PC-9 (cell line): ENCODE measurements around the gene UIMC1. TPM values are rescaled to one million over a fixed set of nuclear protein-coding genes. Genes with fewer than 3 reads are reported as not detected.

Experiments used
- BruUV-seq: library from RNA; stranded (reverse); fragments of 400-500 nt; replicated peaks from 2 replicates; lab custom pipeline; 2021; lab: Mats Ljungman, UMichigan
- CTCF ChIA-PET: fragments of 300-600 bp; sonication (Branson Sonifier 250); formaldehyde crosslinking; loops from one replicate; lab custom pipeline; 2022; ENCODE audit warnings: antibody characterized with exemption; lab: Charles Lee
- POLR2A ChIA-PET: fragments of 300-600 bp; sonication (Branson Sonifier 250); formaldehyde crosslinking; loops from one replicate; lab custom pipeline; 2022; ENCODE audit warnings: antibody characterized with exemption; ENCODE audit not compliant: unreplicated experiment; lab: Charles Lee
- DNase-seq, 2 experiments: peaks; one replicate each; pipeline versions ENCODE4 v3.0.0 to v3.0.0-alpha.2; 2015 to 2022; ENCODE audit warnings: mixed read lengths in 1 of 2
- H2AFZ ChIP-seq: fragments of 200-600 bp; sonication (generic); 2 replicates; pipeline ENCODE4 v1.8.1; 2017; ENCODE audit warnings: antibody characterized with exemption
- H3F3A ChIP-seq: fragments of 200-600 bp; sonication (generic); 2 replicates; pipeline ENCODE4 v1.8.1; 2017; ENCODE audit warnings: antibody characterized with exemption, mild to moderate bottlenecking, low read depth; ENCODE audit not compliant: insufficient read depth
- H3K27ac ChIP-seq: fragments of 200-600 bp; sonication (generic); 2 replicates; pipeline ENCODE4 v1.6.1; 2016; ENCODE audit warnings: mixed run types
- H3K27me3 ChIP-seq: fragments of 200-600 bp; sonication (generic); 2 replicates; pipeline ENCODE4 v1.6.1; 2016; ENCODE audit warnings: low read depth, mixed run types; ENCODE audit not compliant: insufficient read depth
- H3K36me3 ChIP-seq: fragments of 200-600 bp; sonication (generic); 2 replicates; pipeline ENCODE4 v1.6.1; 2016; ENCODE audit warnings: low read depth, mixed run types
- H3K4me1 ChIP-seq: fragments of 200-600 bp; sonication (generic); replicated peaks from 2 replicates; pipeline ENCODE4 v1.6.1; 2016; ENCODE audit warnings: mixed run types; ENCODE audit not compliant: insufficient read depth
- H3K4me2 ChIP-seq: fragments of 200-600 bp; sonication (generic); 2 replicates; pipeline ENCODE4 v1.6.1; 2017; ENCODE audit warnings: mixed run types
- H3K4me3 ChIP-seq: fragments of 200-600 bp; sonication (generic); 2 replicates; pipeline ENCODE4 v1.6.1; 2016; ENCODE audit warnings: mixed run types
- H3K79me2 ChIP-seq: fragments of 200-600 bp; sonication (generic); 2 replicates; pipeline ENCODE4 v1.6.1; 2017; ENCODE audit warnings: low read depth, mixed run types
- H3K9me2 ChIP-seq: fragments of 200-600 bp; sonication (generic); 2 replicates; pipeline ENCODE4 v1.8.1; 2017; ENCODE audit warnings: mild to moderate bottlenecking; ENCODE audit not compliant: insufficient read depth
- H3K9me3 ChIP-seq: fragments of 200-600 bp; sonication (generic); 2 replicates; pipeline ENCODE4 v1.8.1; 2016; ENCODE audit warnings: low read depth; ENCODE audit not compliant: insufficient read depth
- H4K20me1 ChIP-seq: fragments of 200-600 bp; sonication (generic); 2 replicates; pipeline ENCODE4 v1.8.1; 2017; ENCODE audit not compliant: insufficient read depth
- EZH2 ChIP-seq: fragments of 200-600 bp; sonication (generic); IDR thresholded peaks from 2 replicates; pipeline ENCODE4 v1.8.0; 2017; ENCODE audit warnings: antibody characterized with exemption, low read depth
- intact Hi-C: fragments of 100-400 bp; cut with micrococcal nuclease; formaldehyde crosslinking; loops from one replicate; pipeline ENCODE4 v1.10.0; 2022; ENCODE audit not compliant: unreplicated experiment
- total RNA-seq: library from RNA; stranded (reverse); gene quantifications from 2 replicates; pipeline ENCODE4 v1.2.3, GENCODE V29; 2021
- TF ChIP-seq, protein P1 (sequence below): fragments of 200-600 bp; sonication (generic); conservative IDR thresholded peaks from 2 replicates; pipeline ENCODE4 v1.6.1; 2017; ENCODE audit warnings: mixed run types, antibody characterized with exemption, mild to moderate bottlenecking, moderate library complexity

The UIMC1 gene
- total RNA-seq, 1 experiment from 2014 or later = 48.3 TPM

DNA sequence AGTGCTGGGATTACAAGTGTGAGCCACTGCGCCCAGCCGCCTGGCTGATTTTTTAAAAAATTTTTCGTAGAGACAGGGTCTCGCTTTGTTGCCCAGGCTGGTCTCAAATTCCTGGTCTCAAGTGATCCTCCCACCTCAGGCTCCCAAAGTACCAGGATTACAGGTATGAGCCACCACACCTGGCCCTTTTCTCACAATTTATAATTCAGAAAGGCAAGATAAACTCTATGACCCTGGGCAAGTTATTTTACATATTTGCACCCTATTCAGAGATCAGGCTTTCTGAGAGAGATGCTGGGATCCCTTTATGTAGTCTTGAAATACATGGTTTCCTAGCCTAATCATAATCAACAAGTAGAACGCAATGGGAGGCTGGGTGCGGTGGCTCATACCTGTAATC lies 36.5 kb upstream of the UIMC1 start:
- no peaks in the 10 kb centered on the region for H3K4me1 ChIP-seq
- H3K4me2 ChIP-seq = no peak overlapping the region
- H2AFZ ChIP-seq = no peak overlapping the region
- ChIA-PET CTCF (no interaction called here), POLR2A (interaction anchor here (0.5 kb wide), 1 partner anchor 66 kb away, joined by 6 read pairs; no protein-coding TSS in a partner anchor)
- H3K79me2 ChIP-seq = no peaks in the 10 kb centered on the region
- TF ChIP-seq, protein P1, sequence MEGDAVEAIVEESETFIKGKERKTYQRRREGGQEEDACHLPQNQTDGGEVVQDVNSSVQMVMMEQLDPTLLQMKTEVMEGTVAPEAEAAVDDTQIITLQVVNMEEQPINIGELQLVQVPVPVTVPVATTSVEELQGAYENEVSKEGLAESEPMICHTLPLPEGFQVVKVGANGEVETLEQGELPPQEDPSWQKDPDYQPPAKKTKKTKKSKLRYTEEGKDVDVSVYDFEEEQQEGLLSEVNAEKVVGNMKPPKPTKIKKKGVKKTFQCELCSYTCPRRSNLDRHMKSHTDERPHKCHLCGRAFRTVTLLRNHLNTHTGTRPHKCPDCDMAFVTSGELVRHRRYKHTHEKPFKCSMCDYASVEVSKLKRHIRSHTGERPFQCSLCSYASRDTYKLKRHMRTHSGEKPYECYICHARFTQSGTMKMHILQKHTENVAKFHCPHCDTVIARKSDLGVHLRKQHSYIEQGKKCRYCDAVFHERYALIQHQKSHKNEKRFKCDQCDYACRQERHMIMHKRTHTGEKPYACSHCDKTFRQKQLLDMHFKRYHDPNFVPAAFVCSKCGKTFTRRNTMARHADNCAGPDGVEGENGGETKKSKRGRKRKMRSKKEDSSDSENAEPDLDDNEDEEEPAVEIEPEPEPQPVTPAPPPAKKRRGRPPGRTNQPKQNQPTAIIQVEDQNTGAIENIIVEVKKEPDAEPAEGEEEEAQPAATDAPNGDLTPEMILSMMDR = no peak
- TF ChIP-seq EZH2 = no peak
- H3K4me3 ChIP-seq = no peak overlapping the region
- H3K27me3 ChIP-seq = no peaks in the 10 kb centered on the region
- H3K27ac ChIP-seq = no peak overlapping the region
- BruUV-seq = no TSS peak
- intact Hi-C loops = loop anchor here (10.0 kb wide), 1 partner anchor 222 kb away; no protein-coding TSS in a partner anchor
- DNase-seq = no peak
- H3F3A ChIP-seq = no peaks in the 10 kb centered on the region
- H3K9me2 ChIP-seq = no peaks in the 10 kb centered on the region
- peaks cover 4% of the 10 kb centered on the region; the same call in 1 of the 2 replicates for H3K36me3 ChIP-seq
- 0 out of 2 replicates have a peak, but pooled peaks cover 2% of the 10 kb centered on the region for H4K20me1 ChIP-seq
- H3K9me3 ChIP-seq = no peaks in the 10 kb centered on the region

DNA sequence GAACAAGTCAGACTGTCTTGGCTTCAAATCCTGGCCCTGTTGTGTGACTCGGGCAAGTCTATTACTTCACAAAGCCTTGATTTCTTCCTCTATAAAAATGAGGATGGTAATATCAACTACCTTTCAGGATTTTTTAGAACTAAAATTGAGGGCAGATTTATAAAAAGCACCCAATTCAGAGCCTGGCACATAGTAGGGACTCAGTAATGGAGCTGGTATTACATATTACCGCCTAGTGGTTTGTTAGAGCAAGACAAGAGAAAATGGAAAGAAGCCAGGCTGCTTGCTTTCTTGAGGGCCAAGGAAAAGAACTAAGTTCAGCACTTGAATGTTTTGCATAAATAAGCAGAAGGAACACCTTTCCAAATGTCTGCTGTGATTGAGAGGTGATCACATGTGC lies 35.4 kb upstream of the UIMC1 start:
- POLR2A ChIA-PET = no interaction called here
- H3K9me2 ChIP-seq = no peaks in the 10 kb centered on the region
- CTCF ChIA-PET = interaction anchor here (0.6 kb wide), 1 partner anchor 14 kb away, joined by 20 read pairs; no protein-coding TSS in a partner anchor

DNA sequence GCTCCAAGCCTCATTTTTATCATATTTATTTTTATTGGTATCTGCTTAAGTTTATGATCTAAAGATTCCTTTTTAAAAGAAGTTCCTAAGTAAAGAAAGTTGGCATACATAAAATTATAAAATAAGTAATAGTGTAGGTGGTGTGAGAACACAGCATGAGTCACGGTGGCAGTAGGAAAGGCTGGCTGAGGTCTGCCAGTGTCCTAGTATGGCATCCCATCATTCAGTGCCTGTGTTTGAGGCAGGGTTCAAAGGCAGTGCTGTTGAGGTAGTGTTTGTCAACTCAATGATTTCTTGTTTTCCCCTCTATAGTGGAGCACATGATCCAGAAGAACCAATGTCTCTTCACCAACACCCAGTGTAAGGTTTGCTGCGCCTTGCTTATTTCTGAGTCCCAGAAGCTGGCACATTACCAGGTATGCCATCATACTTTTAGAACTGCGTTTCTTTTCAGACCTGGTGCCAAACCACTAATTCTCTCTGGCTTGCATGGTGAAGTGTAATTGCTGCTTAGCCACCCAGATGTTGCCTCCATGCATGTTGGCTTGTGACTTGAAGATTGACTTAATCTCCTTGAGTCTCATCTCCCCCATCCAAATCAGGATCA lies 34.3 kb upstream of the UIMC1 start:
- intact Hi-C loops = loop anchor here (10.0 kb wide), 1 partner anchor 224 kb away; no protein-coding TSS in a partner anchor
- no peaks in the 10 kb centered on the region for H3K9me3 ChIP-seq
- H3K4me1 ChIP-seq = no peaks in the 10 kb centered on the region
- POLR2A ChIA-PET = no interaction called here
- peaks cover 4% of the 10 kb centered on the region; the same call in 1 of the 2 replicates for H3K36me3 ChIP-seq
- BruUV-seq = no TSS peak
- H3F3A ChIP-seq = no peaks in the 10 kb centered on the region
- no peak overlapping the region for H3K27ac ChIP-seq
- TF ChIP-seq, protein P1 = no peak
- TF ChIP-seq EZH2 = no peak
- no peak for DNase-seq
- H3K4me2 ChIP-seq = no peak overlapping the region
- 0 out of 2 replicates have a peak, but pooled peaks cover 5% of the 10 kb centered on the region for H4K20me1 ChIP-seq
- H3K9me2 ChIP-seq = no peaks in the 10 kb centered on the region
- CTCF ChIA-PET = no interaction called here
- H3K27me3 ChIP-seq = no peaks in the 10 kb centered on the region
- no peak overlapping the region for H3K4me3 ChIP-seq
- H2AFZ ChIP-seq = no peak overlapping the region
- H3K79me2 ChIP-seq = no peaks in the 10 kb centered on the region

More for the DNA sequence above, 35.4 kb upstream of the UIMC1 start:
- Histone ChIP-seq H4K20me1 (0 out of 2 replicates have a peak, but pooled peaks cover 2% of the 10 kb centered on the region), H3K36me3 (peaks cover 4% of the 10 kb centered on the region; the same call in 1 of the 2 replicates), H3K27me3 (no peaks in the 10 kb centered on the region), H3K79me2 (no peaks in the 10 kb centered on the region), H3K9me3 (no peaks in the 10 kb centered on the region), H3K4me2 (no peak overlapping the region), H3K27ac (no peak overlapping the region), H3K4me1 (no peaks in the 10 kb centered on the region), H2AFZ (no peak overlapping the region), H3F3A (no peaks in the 10 kb centered on the region), H3K4me3 (no peak overlapping the region)
- DNase-seq = no peak
- TF ChIP-seq, protein P1 = no peak
- TF ChIP-seq EZH2 = no peak
- intact Hi-C loops = loop anchor here (10.0 kb wide), 1 partner anchor 223 kb away; no protein-coding TSS in a partner anchor
- no TSS peak for BruUV-seq
